Measurements from ENCODE around the gene SCAPER. TPM values are rescaled to one million over a fixed set of nuclear protein-coding genes. Genes with fewer than 3 reads are reported as not detected.

SCAPER gene
- total and polyA plus RNA-seq, 2 of the 4 experiments (the other 2 are of a cell fraction): 2.9 to 9.7 TPM

DNA sequence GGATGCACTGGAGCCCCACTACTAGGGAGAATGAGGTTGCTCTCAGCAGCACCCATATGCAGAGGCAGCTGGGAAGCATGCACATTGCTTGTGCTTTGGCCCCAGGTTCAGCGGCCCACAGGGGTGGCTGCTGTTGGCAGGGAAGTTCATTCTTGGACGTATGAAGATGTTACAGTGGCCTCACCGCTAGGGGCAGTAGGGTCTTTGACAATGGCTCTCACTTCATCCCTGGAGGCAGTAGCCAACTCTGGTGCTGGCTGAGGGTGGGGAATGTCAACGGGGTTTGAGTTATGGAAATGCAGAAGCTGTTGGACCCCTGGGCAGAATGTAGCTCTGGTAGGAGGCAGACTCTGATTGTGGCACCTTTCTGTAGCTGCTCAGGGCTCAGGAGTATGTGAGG lies 279.9 kb downstream of the SCAPER start:
- Histone ChIP-seq H2AFZ (replicated peaks; ENCODE audit: low read length, poor library complexity) (peak overlapping the region; percentile 7), H2BK5ac (ENCODE audit: low read depth, low read length, poor library complexity, severe bottlenecking) (no peak overlapping the region), H3K9ac (ENCODE audit: low read depth, low read length) (no peak overlapping the region), H3K9me3 (ENCODE audit: control insufficient read depth, insufficient read depth, low read length) (no peaks in the 10 kb centered on the region), H3K56ac (ENCODE audit: extremely low read depth, insufficient read depth, low read length) (no peak overlapping the region), H2BK15ac (ENCODE audit: low read depth, low read length) (no peak overlapping the region), H4K8ac (ENCODE audit: low read depth in 2 of 2, low read length in 2 of 2) (no peak overlapping the region), H3K18ac (ENCODE audit: low read depth, low read length) (no peak overlapping the region), H2BK20ac (ENCODE audit: low read depth, low read length) (no peak overlapping the region), H3K79me1 (ENCODE audit: low read depth in 1 of 2, low read length in 2 of 2) (no peaks in the 10 kb centered on the region), H4K5ac (ENCODE audit: low read depth, low read length) (no peak overlapping the region), H3K36me3 (ENCODE audit: control insufficient read depth, insufficient read depth, low read length) (no peaks in the 10 kb centered on the region), H3K4me3 (ENCODE audit: insufficient read depth, low read depth, low read length) (no peak overlapping the region), H3K27me3 (ENCODE audit: control insufficient read depth, insufficient read depth, low read length) (no peaks in the 10 kb centered on the region), H4K91ac (ENCODE audit: insufficient read depth, low read depth, low read length) (no peak overlapping the region), H2BK120ac (ENCODE audit: low read depth, low read length) (no peak overlapping the region), H3K4me1 (ENCODE audit: control insufficient read depth, insufficient read depth, low read length) (no peaks in the 10 kb centered on the region), H2AK9ac (replicated peaks; ENCODE audit: low read depth, low read length, poor library complexity) (peak overlapping the region; percentile 70), H3K23ac (ENCODE audit: low read depth, low read length) (no peak overlapping the region), H3K4me2 (ENCODE audit: low read depth, low read length) (no peak overlapping the region), H4K20me1 (ENCODE audit: insufficient read depth, low read length) (no peaks in the 10 kb centered on the region), H3K14ac (replicated peaks; ENCODE audit: low read depth, low read length) (no peak overlapping the region), H2AK5ac (ENCODE audit: low read depth, low read length) (no peak overlapping the region), H3K9me1 (ENCODE audit: insufficient read depth, low read length) (no peaks in the 10 kb centered on the region; the same call in 1 of the 2 replicates), H3K27ac (ENCODE audit: insufficient read depth, low read length) (no peak overlapping the region), H3K4ac (ENCODE audit: low read depth, low read length) (no peak overlapping the region)
- dilution Hi-C loops (cut with HindIII; ENCODE audit: low sequenced_read_pairs, unreplicated experiment) (no loop called here), in situ Hi-C loops (cut with MboI; ENCODE audit: low sequenced_read_pairs) (no loop called here), intact Hi-C loops (cut with micrococcal nuclease) (no loop called here)
- no TSS peak for BruUV-seq (replicated peaks)
- CTCF ChIA-PET: no interaction called here
- ATAC-seq (ENCODE audit: low read depth): no peak
- TF ChIP-seq, protein P1, sequence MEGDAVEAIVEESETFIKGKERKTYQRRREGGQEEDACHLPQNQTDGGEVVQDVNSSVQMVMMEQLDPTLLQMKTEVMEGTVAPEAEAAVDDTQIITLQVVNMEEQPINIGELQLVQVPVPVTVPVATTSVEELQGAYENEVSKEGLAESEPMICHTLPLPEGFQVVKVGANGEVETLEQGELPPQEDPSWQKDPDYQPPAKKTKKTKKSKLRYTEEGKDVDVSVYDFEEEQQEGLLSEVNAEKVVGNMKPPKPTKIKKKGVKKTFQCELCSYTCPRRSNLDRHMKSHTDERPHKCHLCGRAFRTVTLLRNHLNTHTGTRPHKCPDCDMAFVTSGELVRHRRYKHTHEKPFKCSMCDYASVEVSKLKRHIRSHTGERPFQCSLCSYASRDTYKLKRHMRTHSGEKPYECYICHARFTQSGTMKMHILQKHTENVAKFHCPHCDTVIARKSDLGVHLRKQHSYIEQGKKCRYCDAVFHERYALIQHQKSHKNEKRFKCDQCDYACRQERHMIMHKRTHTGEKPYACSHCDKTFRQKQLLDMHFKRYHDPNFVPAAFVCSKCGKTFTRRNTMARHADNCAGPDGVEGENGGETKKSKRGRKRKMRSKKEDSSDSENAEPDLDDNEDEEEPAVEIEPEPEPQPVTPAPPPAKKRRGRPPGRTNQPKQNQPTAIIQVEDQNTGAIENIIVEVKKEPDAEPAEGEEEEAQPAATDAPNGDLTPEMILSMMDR (conservative IDR thresholded peaks at IDR 0.05; ENCODE audit: low read depth, low read length): no peak
- TF ChIP-seq CEBPB (IDR thresholded peaks at IDR 0.05; ENCODE audit: low read depth, low read length) (no peak), RAD21 (IDR thresholded peaks at IDR 0.05; ENCODE audit: low read length) (no peak), FOS (IDR thresholded peaks at IDR 0.05; ENCODE audit: low read depth, low read length) (no peak), RFX5 (IDR thresholded peaks at IDR 0.05; ENCODE audit: low read depth, low read length) (no peak), MXI1 (IDR thresholded peaks at IDR 0.05; ENCODE audit: borderline replicate concordance, low read depth, low read length) (no peak), CHD1 (IDR thresholded peaks at IDR 0.05; ENCODE audit: low read depth, low read length) (no peak), MAFK (IDR thresholded peaks at IDR 0.05; ENCODE audit: low read depth, low read length) (no peak), NFE2L2 (IDR thresholded peaks at IDR 0.05; ENCODE audit: low read depth, low read length) (no peak), MAZ (IDR thresholded peaks at IDR 0.05; ENCODE audit: borderline replicate concordance, low read depth, low read length) (no peak), POLR2A (IDR thresholded peaks at IDR 0.05; ENCODE audit: low read depth, low read length) (no peak), BHLHE40 (IDR thresholded peaks at IDR 0.05; ENCODE audit: low read depth, low read length) (no peak), SMC3 (IDR thresholded peaks at IDR 0.05; ENCODE audit: low read depth, low read length) (no peak)
- TF ChIP-seq, protein P2, sequence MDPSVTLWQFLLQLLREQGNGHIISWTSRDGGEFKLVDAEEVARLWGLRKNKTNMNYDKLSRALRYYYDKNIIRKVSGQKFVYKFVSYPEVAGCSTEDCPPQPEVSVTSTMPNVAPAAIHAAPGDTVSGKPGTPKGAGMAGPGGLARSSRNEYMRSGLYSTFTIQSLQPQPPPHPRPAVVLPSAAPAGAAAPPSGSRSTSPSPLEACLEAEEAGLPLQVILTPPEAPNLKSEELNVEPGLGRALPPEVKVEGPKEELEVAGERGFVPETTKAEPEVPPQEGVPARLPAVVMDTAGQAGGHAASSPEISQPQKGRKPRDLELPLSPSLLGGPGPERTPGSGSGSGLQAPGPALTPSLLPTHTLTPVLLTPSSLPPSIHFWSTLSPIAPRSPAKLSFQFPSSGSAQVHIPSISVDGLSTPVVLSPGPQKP (IDR thresholded peaks at IDR 0.05; ENCODE audit: borderline replicate concordance, low read depth, low read length): no peak
- TF ChIP-seq, protein P3, sequence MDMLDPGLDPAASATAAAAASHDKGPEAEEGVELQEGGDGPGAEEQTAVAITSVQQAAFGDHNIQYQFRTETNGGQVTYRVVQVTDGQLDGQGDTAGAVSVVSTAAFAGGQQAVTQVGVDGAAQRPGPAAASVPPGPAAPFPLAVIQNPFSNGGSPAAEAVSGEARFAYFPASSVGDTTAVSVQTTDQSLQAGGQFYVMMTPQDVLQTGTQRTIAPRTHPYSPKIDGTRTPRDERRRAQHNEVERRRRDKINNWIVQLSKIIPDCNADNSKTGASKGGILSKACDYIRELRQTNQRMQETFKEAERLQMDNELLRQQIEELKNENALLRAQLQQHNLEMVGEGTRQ (IDR thresholded peaks at IDR 0.05; ENCODE audit: low read depth, low read length): no peak
- no peak for DNase-seq
- POLR2A ChIA-PET (ENCODE audit: unreplicated experiment): no interaction called here
- 89% methylated on average over 3 of the region's 4 CpGs; no CpG with 5 or more reads in 1 of the 2 experiments for WGBS, 2 experiments (ENCODE audit: extremely low coverage in 2 of 2, insufficient read length in 1 of 2)
